ENCODE data around the gene OGFOD2.

Gene OGFOD2

GRCh38 chr12:122944605-122945592, 30.1 kb upstream of the OGFOD2 start:
- in situ Hi-C loops (cut with MboI; ENCODE audit: low pct_unique_long_range_greater_than_20kb, low sequenced_read_pairs, unreplicated experiment), result no loop called here
- no peak for TF ChIP-seq CTCF (IDR thresholded peaks at IDR 0.05; ENCODE audit: extremely low read depth, insufficient read depth, missing control alignments)
- no peak for DNase-seq (ENCODE audit: low spot score)

GRCh38 chr12:122946690-122947341, 28.2 kb upstream of the OGFOD2 start:
- in situ Hi-C loops (cut with MboI; ENCODE audit: low pct_unique_long_range_greater_than_20kb, low sequenced_read_pairs, unreplicated experiment), result no loop called here
- DNase-seq (ENCODE audit: low spot score), result peak; percentile 81

GRCh38 chr12:122947352-122947792, 27.7 kb upstream of the OGFOD2 start:
- in situ Hi-C loops (cut with MboI; ENCODE audit: low pct_unique_long_range_greater_than_20kb, low sequenced_read_pairs, unreplicated experiment), result no loop called here
- no peak for TF ChIP-seq CTCF (IDR thresholded peaks at IDR 0.05; ENCODE audit: extremely low read depth, insufficient read depth, missing control alignments)
- DNase-seq (ENCODE audit: low spot score), result no peak

More at GRCh38 chr12:122946690-122947341, 28.2 kb upstream of the OGFOD2 start:
- no peak for TF ChIP-seq CTCF (IDR thresholded peaks at IDR 0.05; ENCODE audit: extremely low read depth, insufficient read depth, missing control alignments)

GRCh38 chr12:122948605-122949004, 26.4 kb upstream of the OGFOD2 start:
- TF ChIP-seq CTCF (IDR thresholded peaks at IDR 0.05; ENCODE audit: extremely low read depth, insufficient read depth, missing control alignments), result no peak
- in situ Hi-C loops (cut with MboI; ENCODE audit: low pct_unique_long_range_greater_than_20kb, low sequenced_read_pairs, unreplicated experiment), result no loop called here
- DNase-seq (ENCODE audit: low spot score), result no peak

- DNase-seq (ENCODE audit: low spot score), result no peak
- TF ChIP-seq CTCF (IDR thresholded peaks at IDR 0.05; ENCODE audit: extremely low read depth, insufficient read depth, missing control alignments), result no peak
- in situ Hi-C loops (cut with MboI; ENCODE audit: low pct_unique_long_range_greater_than_20kb, low sequenced_read_pairs, unreplicated experiment), result no loop called here
Measured at GRCh38 chr12:122949405-122949804, 25.6 kb upstream of the OGFOD2 start.

DNA sequence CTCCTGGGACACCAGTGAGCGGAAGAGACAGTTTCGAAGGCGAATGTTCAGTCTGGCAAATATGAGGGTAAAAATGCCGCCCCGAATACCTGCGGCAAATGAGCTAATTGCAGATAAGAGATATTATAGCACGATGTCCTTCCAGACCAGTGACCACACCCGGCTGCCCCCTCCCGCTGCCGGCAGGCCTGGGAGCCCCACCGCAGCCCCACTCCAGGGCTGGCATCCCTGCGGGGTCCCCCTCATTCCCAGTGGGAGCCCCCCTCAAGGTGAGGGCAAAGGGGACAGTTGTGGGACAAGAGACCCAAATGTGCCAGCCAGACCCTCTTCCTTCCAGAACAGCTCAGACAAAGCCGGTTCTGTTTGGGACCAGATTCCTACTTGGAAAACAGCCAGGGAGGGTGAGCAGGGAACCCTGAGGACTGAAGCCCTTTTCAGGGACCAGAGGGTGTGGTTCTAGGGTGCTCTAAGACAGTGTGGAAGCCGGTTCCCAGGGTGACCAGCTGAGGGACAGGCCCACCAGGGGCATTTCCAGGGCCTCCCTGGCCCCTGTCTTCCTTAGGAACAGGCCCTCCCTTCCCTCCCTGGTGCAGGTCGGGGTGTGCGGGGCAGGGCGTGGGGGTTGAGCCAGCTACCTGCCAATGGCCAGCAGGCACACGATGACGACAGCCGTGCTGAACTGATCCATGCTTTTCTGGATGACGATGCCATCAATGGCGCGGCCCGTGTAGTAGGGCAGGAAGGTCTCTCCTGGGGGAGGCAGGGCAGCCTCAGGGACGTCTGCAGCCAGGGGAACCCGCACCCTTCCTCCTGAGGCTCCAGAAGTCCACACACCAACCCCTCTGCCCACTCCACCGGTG, 25.0 kb upstream of the OGFOD2 start:
- DNase-seq (ENCODE audit: low spot score), result no peak
- no peak for TF ChIP-seq CTCF (IDR thresholded peaks at IDR 0.05; ENCODE audit: extremely low read depth, insufficient read depth, missing control alignments)
- in situ Hi-C loops (cut with MboI; ENCODE audit: low pct_unique_long_range_greater_than_20kb, low sequenced_read_pairs, unreplicated experiment), result loop anchor here (5.0 to 25.0 kb wide), 2 partner anchors 88 to 313 kb away; no protein-coding TSS in a partner anchor
